Renal pelvis (tissue), 4 donors: Measurements from ENCODE around the gene SDK1. TPM values are rescaled to one million over a fixed set of nuclear protein-coding genes. Genes with fewer than 3 reads are reported as not detected.
"Not testable (repeated sequence)": the region's sequence is repeated elsewhere in the genome, so short reads cannot be mapped to it uniquely, and the experiment has no call there.

Experiments used
- DNase-seq: peaks from one replicate; pipeline ENCODE4 v3.0.0-alpha.2; 2013
- polyA plus RNA-seq, 3 donors: library from polyadenylated mRNA; unstranded; fragments of 120-200 nt; gene quantifications; one replicate each; pipeline ENCODE4 v1.2.1, GENCODE V29; 2013; ENCODE audit not compliant: insufficient read length in 3 of 3

Gene SDK1
- polyA plus RNA-seq, 3 donors = 7.5 to 8.9 (median 8.4) TPM

GRCh38 chr7:3725155-3726059, 424.4 kb downstream of the SDK1 start:
- peak; percentile 22 for DNase-seq

GRCh38 chr7:3730276-3730675, 429.2 kb downstream of the SDK1 start:
- DNase-seq = no peak

GRCh38 chr7:3732395-3733005, 431.4 kb downstream of the SDK1 start:
- DNase-seq = no peak

- DNase-seq = no peak
Observed at GRCh38 chr7:3733541-3734140, 432.6 kb downstream of the SDK1 start.

- no peak for DNase-seq
Observed at GRCh38 chr7:3738964-3739363, 437.9 kb downstream of the SDK1 start.

- DNase-seq = no peak
Observed at GRCh38 chr7:3739983-3740382, 438.9 kb downstream of the SDK1 start.

- no peak for DNase-seq
Observed at GRCh38 chr7:3747467-3747866, 446.4 kb downstream of the SDK1 start.

- no peak for DNase-seq
Observed at GRCh38 chr7:3748389-3748788, 447.3 kb downstream of the SDK1 start.

- DNase-seq = no peak
Observed at GRCh38 chr7:3753868-3754267, 452.8 kb downstream of the SDK1 start.

- no peak for DNase-seq
Observed at GRCh38 chr7:3754493-3755341, 453.7 kb downstream of the SDK1 start.

- not testable (repeated sequence) for DNase-seq
Observed at GRCh38 chr7:3755778-3756453, 454.9 kb downstream of the SDK1 start.

- no peak for DNase-seq
Observed at GRCh38 chr7:3757059-3757458, 456.0 kb downstream of the SDK1 start.

GRCh38 chr7:3760651-3761050, 459.6 kb downstream of the SDK1 start:
- DNase-seq = no peak

GRCh38 chr7:3762146-3762831, 461.2 kb downstream of the SDK1 start:
- no peak for DNase-seq

GRCh38 chr7:3767917-3768777, 467.1 kb downstream of the SDK1 start:
- DNase-seq = no peak

GRCh38 chr7:3771906-3772305, 470.9 kb downstream of the SDK1 start:
- DNase-seq = no peak

GRCh38 chr7:3778345-3778744, 477.3 kb downstream of the SDK1 start:
- no peak for DNase-seq

- no peak for DNase-seq
Observed at GRCh38 chr7:3780016-3780415, 479.0 kb downstream of the SDK1 start.

- DNase-seq = no peak
Observed at GRCh38 chr7:3780525-3780924, 479.5 kb downstream of the SDK1 start.

- no peak for DNase-seq
Observed at GRCh38 chr7:3781607-3782006, 480.6 kb downstream of the SDK1 start.
